A549 treated with GW870086 at 1 μM for 4 hours (cell line): ENCODE results near the gene AMZ1. TPM values are rescaled to one million over a fixed set of nuclear protein-coding genes. Genes with fewer than 3 reads are reported as not detected.

Experiments
- total RNA-seq: library from RNA; stranded (reverse); fragments of 200-300 nt; extraction: Qiagen RNA extraction; gene quantifications from 5 replicates; pipeline ENCODE4 v1.2.3, GENCODE V29; 2022; ENCODE audit warnings: low read depth

Gene AMZ1, protein sequence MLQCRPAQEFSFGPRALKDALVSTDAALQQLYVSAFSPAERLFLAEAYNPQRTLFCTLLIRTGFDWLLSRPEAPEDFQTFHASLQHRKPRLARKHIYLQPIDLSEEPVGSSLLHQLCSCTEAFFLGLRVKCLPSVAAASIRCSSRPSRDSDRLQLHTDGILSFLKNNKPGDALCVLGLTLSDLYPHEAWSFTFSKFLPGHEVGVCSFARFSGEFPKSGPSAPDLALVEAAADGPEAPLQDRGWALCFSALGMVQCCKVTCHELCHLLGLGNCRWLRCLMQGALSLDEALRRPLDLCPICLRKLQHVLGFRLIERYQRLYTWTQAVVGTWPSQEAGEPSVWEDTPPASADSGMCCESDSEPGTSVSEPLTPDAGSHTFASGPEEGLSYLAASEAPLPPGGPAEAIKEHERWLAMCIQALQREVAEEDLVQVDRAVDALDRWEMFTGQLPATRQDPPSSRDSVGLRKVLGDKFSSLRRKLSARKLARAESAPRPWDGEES
- 0.02 to 0.05 TPM (median 0.03 TPM) in 3 of 5 replicates, not detected in the others for total RNA-seq

GRCh38 chr7:2687881-2688318, at the start of gene AMZ1:
Gene AMZ1, plus strand, starts transcription at chr7:2688202. Its CDS starts 12,250 bp downstream, at chr7:2700452.

Other genes starting within 250 kb of the AMZ1 start
- not detected in 5 replicates for gene GRIFIN, start 211.8 kb upstream of the AMZ1 start, total RNA-seq
- 15.4 to 26.6 TPM (median 25.4 TPM) in 5 replicates for gene LFNG, start 168.4 kb upstream of the AMZ1 start, total RNA-seq
- gene BRAT1, start 132.7 kb upstream of the AMZ1 start, total RNA-seq: 23.1 to 37.7 TPM (median 33.0 TPM) in 5 replicates
- 10.5 to 13.7 TPM (median 11.7 TPM) in 5 replicates for gene IQCE, start 129.2 kb upstream of the AMZ1 start, total RNA-seq
- 37.1 to 57.9 TPM (median 52.9 TPM) in 5 replicates for gene TTYH3, start 56.2 kb upstream of the AMZ1 start, total RNA-seq
- 37.0 to 46.0 TPM (median 42.1 TPM) in 5 replicates for gene GNA12, start 156.1 kb downstream of the AMZ1 start, total RNA-seq